Measurements from ENCODE around the gene YKT6.

The YKT6 gene

DNA sequence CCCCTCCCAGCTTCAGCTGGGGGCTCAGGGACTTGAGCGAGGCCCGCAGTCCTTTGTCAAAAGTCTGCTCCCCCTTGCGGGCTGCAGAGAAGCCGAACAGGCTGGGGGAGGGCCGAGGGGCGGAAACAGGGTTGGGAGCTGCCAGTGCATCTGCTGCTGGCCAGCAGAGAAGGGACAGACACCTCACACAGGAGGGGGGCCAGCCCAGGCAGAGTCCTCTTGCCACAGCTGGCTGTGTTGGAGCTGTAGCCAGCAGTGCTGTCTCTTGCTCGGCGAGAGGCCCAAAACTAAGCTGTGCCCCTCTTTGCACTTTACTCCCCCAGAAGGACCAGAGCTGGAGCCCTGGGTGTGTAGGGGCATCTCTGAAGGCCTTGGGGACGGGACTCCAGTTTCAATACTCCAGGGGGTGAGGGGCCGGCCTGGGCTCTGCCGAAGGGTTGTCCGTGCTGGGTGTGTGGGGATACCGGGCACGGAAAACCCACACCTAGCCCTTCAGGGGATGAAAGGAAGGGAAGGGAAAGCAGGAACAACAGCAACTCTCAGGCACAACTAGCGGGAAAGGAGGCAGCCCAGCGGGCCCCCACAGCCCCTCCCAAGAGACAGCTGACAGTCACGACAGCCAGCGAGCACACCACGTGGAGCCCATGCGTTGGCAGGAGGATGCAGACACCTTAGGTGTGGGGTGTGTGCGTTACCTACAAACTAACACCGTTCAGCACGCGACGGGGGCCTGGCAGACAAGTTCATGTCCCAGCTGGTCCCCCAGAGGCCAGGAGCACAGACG, 17.8 kb downstream of the YKT6 start:
- no peak for DNase-seq (ENCODE audit: low read depth, low spot score)

DNA sequence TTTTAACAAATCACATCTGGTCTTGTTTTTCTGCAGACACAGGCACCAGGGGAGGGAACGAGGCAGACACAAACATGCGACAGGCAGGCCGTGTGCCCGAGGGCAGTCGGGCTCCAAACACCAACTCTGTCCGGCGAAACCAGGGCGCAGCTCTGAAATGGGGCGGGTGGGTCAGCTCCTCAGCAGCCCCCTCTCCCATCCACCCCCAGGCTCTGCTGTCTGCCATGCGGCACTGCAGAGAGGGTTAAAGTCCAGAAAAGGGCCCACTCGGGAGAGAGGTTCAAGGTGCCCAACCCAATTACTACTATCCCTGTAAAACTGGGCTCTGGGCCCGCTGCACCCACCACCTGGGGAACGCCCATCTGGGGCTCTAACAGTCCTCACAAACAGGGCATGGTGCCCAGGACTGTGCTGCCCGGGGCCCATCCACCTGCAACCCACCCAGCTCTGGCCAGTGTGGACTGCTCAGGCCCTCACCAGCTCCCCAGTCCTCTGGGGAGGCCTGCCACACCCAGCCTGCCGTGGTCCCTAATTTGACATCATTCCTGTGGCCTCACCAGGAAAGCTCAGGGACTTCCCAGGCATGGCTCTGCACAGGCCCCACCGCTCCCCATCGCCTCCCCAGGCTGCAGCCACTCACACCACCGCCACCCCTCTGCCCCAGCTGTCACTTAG, 18.7 kb downstream of the YKT6 start:
- DNase-seq (ENCODE audit: low read depth, low spot score): no peak

DNA sequence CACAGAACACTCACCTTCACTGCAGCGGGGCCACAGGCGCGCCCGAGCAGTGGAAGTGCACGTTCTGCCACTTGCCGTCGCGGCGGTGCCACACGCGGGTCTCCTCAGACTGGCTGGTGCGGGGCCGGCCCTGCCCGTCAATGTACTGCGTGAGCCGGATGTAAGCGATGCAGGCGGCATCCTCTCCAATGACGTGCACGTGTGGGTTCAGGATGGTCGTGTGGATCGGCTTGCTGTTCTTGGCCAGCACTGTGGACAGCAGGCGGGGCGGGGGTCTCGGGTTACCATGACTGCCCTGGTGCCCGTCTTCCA, 19.2 kb downstream of the YKT6 start:
- DNase-seq (ENCODE audit: low read depth, low spot score): no peak

- no peak for DNase-seq (ENCODE audit: low read depth, low spot score)
These were observed 19.8 kb downstream of the YKT6 start for GRCh38 chr7:44220358-44221112.

GRCh38 chr7:44221231-44221791, 20.5 kb downstream of the YKT6 start:
- DNase-seq (ENCODE audit: low read depth, low spot score): no peak

DNA sequence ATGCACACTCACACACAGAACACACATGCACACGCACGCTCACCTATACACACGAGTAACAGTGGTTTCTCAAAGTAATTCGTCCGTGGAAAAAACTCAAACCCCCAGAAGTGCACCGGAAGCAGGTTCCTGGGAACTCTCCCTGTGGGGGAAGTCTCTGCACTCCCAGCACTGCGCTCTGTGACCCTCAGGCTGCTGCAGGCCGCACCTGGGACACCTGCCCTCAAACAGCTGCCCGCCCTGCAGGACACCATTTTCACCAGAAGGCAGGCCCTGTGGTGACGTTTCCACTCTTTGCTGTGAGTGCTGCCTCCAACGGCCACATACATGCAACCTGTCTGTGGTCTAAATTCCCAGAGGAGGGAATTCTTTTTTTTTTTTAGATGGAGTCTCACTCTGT, 21.3 kb downstream of the YKT6 start:
- no peak for DNase-seq (ENCODE audit: low read depth, low spot score)

DNA sequence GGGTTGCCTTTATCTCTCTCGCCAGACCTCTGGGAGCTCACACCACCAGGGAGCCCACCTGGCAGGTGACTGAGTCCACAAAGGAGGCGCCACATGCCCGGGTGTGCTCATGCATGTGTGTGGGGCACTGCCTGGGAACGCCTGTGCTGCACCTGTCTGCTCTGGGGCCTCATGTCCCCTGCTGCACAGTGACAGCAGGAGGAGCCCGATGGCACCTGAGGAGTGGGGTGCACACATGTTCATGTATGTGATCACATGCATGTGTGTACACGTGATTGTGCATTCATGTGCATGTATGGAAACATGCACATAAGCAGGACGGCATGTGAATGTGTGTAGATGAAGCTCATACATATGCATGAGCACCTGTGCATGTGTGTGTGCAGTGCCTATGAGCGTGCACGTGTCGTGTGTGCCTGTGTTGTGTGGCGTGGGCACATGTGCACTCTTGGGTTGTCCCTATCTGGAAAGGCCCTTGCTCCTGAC, 22.0 kb downstream of the YKT6 start:
- DNase-seq (ENCODE audit: low read depth, low spot score): no peak

- no peak for DNase-seq (ENCODE audit: low read depth, low spot score)
These were observed 22.7 kb downstream of the YKT6 start for GRCh38 chr7:44223362-44224079.

DNA sequence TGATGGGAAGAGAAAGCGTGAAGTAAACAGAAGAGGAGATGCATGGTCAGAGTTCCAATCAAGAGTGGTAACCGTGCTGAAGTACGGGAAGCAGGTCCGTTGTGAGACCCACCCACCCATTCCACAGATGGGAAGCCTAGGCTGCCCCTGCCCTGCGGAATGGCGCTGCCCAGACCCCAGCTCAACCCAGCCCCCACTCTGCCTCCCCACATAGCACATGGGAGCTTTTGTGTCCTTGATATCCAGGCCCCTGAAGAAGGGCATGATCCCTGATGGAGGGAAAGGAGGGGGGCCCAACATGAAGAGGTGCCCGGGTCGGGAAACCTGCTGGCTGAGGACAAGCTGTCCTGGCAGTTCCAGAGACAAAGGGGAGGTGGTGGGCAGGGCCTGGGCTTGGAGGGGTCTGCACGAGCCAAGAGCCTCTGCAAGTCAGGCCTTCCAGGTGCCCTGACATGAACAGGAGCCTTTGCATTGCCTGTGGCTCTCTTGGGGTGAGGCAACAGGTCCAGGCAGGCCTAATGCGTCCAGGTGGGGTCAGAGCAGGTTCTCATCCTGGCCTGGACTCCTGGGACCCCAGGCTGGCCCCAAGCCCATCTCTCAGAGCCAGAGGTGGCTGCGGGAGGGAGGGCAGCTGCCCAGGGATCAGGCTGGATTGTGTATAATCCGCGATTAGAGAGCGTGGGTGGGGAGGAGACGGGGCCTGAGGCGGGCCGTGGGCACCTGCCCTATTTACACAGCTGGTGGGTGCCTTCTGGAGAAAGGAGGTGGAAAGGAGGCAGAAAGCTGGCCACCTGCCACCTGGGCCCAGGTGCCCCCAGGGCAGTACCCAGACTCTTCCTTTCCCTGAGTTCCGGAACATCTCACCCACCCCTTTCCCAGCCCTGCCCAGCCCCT, 23.5 kb downstream of the YKT6 start:
- DNase-seq (ENCODE audit: low read depth, low spot score): no peak

DNA sequence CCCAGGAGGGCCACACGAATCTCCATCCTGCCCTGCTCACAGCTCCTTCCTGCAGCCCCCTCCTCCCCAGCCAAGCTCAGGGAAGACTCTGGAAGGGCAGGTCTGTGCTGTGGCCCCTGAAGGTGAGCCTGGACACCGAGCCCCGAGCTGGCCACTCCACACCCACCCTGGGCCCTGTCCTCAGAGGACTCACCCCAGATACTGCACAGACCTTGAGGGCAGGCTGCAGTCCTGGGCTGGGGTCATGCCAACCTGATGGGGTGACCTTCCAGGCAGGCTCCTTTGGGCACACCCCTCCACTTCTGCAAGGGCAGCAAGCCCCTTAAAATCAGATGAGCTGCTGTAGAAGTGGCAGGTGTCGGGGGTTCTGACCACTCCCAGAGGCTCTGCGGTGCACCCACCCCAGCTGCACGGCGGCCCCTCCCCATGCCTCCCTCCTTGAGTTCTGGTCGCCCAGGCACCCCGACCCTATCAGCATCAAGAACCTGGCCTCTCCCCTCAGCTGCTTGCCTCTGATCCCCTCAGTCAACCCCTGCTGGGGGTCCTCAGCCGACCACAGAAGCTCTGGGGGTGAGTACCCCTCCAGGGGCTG, 24.3 kb downstream of the YKT6 start:
- no peak for DNase-seq (ENCODE audit: low read depth, low spot score)

GRCh38 chr7:44225566-44226395, 25.0 kb downstream of the YKT6 start:
- no peak for DNase-seq (ENCODE audit: low read depth, low spot score)

GRCh38 chr7:44226396-44226753, 25.6 kb downstream of the YKT6 start:
- DNase-seq (ENCODE audit: low read depth, low spot score): no peak

DNA sequence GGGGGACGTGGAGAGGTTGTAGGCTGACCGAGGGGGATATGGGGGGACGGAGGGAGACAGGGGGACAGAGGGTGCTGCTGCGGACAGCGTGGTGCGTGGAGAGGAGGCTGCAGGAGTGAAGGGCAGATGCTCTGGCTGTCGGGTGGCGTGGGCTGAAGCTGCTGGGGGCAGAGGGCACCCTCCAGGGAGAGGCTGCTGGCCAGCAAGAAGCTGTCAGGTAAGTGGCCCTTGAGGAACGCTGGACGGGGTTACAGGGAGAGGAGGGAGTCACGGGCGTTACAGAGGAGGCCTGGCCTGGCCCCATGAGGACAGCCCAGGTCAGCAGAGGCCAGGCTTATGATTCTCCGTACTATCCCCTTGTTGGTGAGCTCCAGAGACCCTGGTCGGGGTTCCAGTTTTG, 27.1 kb downstream of the YKT6 start:
- no peak for DNase-seq (ENCODE audit: low read depth, low spot score)

- DNase-seq (ENCODE audit: low read depth, low spot score): no peak
These were observed 28.0 kb downstream of the YKT6 start for GRCh38 chr7:44228571-44229350.

DNA sequence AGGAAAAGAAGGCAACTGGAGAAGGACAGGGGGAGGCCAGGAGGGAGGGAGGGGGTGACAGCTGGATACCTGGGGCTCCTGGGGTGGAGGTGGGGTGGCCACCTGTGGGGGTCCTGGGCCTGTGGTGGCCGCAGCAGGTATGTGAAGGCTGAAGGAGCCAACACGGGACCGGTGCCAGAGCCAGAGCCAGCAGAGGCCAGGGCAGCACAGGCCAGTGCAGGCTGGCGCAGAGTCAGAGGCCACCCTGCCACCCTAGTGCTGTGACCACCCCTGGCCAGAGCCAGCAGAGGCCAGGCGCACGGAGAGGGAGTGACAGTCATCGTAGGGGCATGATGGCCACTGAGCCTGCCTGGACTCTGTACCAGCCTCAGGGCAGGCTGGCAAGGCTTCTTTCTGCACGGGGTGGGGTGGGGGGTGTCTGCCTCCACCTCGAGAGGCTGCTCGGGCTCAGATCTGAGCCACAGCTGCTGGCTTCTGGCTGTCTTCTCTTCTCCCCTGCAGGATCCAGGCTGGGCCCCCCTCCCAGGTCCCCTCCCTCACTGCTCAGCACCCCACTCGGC, 28.8 kb downstream of the YKT6 start:
- DNase-seq (ENCODE audit: low read depth, low spot score): no peak

DNA sequence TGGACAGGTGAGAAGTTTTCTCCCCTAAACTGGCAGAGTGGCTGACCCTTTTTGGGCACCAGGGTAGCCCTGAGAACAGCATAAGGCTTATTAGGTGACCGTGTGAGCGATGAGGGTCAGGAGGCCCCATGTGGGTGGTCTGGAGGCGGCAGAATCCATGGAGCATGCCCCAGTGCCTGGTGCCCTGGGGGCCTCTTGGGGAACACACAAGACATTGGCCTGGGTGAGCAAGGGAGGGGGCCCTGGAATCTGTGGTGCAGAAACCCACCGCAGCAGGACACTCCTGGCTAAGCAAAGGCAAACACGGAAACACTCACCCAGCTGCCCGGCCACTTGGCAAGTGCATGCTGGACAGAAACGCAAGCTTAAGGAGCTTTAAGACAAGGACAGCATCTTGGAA, 29.5 kb downstream of the YKT6 start:
- no peak for DNase-seq (ENCODE audit: low read depth, low spot score)

- DNase-seq (ENCODE audit: low read depth, low spot score): no peak
These were observed 30.3 kb downstream of the YKT6 start for GRCh38 chr7:44231088-44231487.

- no peak for DNase-seq (ENCODE audit: low read depth, low spot score)
These were observed 31.6 kb downstream of the YKT6 start for GRCh38 chr7:44232396-44232795.
